ENCODE measurements around the gene CLVS2.

CLVS2 gene

GRCh38 chr6:123028263-123028662, 32.2 kb downstream of the CLVS2 start:
- DNase-seq = no peak

GRCh38 chr6:123030282-123030681, 34.2 kb downstream of the CLVS2 start:
- no peak for DNase-seq

- no peak for DNase-seq
Observed at GRCh38 chr6:123036648-123037047, 40.6 kb downstream of the CLVS2 start.

- DNase-seq = no peak
Observed at GRCh38 chr6:123039431-123039830, 43.4 kb downstream of the CLVS2 start.

- DNase-seq = no peak
Observed at GRCh38 chr6:123042401-123042800, 46.4 kb downstream of the CLVS2 start.

GRCh38 chr6:123044341-123044860, 48.4 kb downstream of the CLVS2 start:
- DNase-seq = no peak

- no peak for DNase-seq
Observed at GRCh38 chr6:123053602-123054225, 57.7 kb downstream of the CLVS2 start.

- DNase-seq = no peak
Observed at GRCh38 chr6:123055256-123055655, 59.2 kb downstream of the CLVS2 start.

GRCh38 chr6:123062670-123063069, 66.6 kb downstream of the CLVS2 start:
- DNase-seq = no peak

GRCh38 chr6:123064038-123064437, 68.0 kb downstream of the CLVS2 start:
- DNase-seq = no peak

- no peak for DNase-seq
Observed at GRCh38 chr6:123074616-123075015, 78.6 kb downstream of the CLVS2 start.

GRCh38 chr6:123085403-123085802, 89.4 kb downstream of the CLVS2 start:
- DNase-seq = no peak

GRCh38 chr6:123089226-123089625, 93.2 kb downstream of the CLVS2 start:
- DNase-seq = no peak

- DNase-seq = no peak
Observed at GRCh38 chr6:123091091-123091895, 95.3 kb downstream of the CLVS2 start.

GRCh38 chr6:123091896-123092271, 95.8 kb downstream of the CLVS2 start:
- DNase-seq = no peak

- DNase-seq = no peak
Observed at GRCh38 chr6:123094795-123095194, 98.8 kb downstream of the CLVS2 start.

GRCh38 chr6:123105561-123105960, 109.5 kb downstream of the CLVS2 start:
- no peak for DNase-seq

GRCh38 chr6:123116370-123116769, 120.3 kb downstream of the CLVS2 start:
- no peak for DNase-seq

GRCh38 chr6:123117145-123117908, 121.3 kb downstream of the CLVS2 start:
- DNase-seq = no peak

- DNase-seq = no peak
Observed at GRCh38 chr6:123118811-123119210, 122.8 kb downstream of the CLVS2 start.

All from NCI-H1092 treated with DMSO at 0.1 percent for 48 hours (cell line).